HG02884 (cell line): ENCODE data around the gene GSKIP.
A peak's percentile ranks its signal among the peaks of the same experiment; 100 is the strongest.

Experiments used
- ATAC-seq: cut with Tn5 transposase; IDR thresholded peaks from one replicate; pipeline ENCODE4 v1.9.1; 2021; ENCODE audit warnings: mild to moderate bottlenecking, moderate library complexity; ENCODE audit not compliant: unreplicated experiment

The GSKIP gene

DNA sequence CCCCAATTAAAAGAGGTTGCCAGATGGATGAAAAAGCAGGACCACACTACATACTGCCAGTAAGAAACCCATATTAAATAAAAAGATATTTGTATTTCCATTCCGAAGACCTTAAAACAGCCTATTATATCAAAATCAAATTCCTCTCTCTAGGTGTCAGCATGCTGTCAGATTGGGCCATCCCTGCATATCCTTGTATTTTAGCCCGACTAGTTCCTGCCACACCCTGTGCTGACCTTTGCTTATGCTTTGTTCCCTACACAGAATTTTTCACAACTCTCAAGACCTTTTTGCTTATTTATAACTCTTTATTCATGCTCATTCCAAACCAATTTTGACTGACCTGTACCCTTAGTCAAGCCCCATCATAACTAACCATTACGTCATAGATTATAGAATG is 12.8 kb downstream of the GSKIP start:
- no peak for ATAC-seq

DNA sequence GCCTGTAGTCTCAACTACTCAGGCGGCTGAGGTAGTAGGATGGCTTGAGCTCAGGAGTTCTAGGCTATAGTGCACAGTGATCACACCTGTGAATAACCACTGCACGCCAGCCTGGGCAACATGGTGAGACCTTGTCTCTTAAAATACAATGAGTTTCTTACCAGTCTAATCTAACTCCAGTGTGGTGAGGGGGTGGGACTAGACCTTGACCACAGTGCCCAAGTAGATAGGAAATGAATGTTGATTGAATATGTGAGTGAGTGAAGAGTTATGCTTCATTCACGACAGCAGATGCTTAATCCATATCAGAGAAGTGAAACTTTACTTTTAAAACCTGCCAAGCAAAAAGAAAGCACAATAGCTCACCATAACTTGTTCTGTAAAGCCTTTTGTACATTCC is 17.4 kb downstream of the GSKIP start:
- peak; percentile 66 for ATAC-seq

DNA sequence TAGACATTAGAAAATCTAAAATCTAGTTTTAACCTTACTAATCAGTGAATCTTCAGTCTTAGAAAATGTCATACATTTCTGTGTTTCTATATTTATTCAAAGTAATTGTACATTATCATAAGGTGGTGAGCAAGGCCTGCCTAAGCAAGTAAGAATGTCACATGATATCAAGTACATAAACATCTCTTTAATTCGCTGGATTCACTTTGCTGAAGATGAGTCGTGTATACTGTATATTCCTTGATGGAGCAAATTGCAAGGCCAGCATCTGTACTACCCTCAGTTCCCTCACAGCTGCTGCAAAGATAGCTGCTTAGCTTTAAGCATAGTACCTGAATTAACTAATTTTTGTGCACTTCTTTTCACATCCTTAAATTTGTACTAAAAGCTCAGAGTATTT is 20.1 kb downstream of the GSKIP start:
- no peak for ATAC-seq

DNA sequence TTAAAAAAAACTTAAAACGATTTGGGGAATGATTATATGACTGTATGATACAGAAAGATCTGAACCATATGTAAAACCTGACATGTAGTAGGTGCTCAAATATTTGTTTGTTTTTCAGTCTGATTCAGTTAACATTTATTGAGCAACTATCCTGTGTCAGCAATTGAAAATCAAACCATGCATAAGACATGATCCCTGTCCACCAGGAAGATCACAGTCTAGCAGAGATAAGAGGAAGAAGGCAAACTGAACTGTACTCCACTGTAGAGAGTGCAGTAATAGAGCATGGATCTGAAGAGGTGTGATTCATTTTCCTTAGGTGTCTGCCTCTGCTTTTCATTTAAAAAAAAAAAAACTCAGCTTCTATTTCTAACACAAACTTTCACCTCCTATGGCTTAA is 20.7 kb downstream of the GSKIP start:
- ATAC-seq, result no peak

DNA sequence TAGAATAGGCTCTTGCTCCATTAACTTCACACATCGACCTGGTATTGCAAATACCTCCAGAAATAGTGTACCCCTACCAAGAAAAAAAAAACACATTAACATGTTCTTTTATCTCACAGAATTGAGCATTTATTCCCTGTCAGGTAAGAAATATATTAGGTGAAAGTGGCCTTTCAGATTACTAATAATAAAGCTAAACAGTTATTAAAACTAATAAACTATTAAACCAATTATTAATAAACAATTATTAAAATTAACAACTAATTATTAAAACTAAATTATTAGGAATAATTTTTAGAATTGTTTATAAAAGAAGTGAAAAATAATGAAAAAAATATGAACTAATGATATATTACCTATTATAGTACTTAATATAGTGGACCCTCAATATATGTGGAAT is 21.4 kb downstream of the GSKIP start:
- no peak for ATAC-seq

DNA sequence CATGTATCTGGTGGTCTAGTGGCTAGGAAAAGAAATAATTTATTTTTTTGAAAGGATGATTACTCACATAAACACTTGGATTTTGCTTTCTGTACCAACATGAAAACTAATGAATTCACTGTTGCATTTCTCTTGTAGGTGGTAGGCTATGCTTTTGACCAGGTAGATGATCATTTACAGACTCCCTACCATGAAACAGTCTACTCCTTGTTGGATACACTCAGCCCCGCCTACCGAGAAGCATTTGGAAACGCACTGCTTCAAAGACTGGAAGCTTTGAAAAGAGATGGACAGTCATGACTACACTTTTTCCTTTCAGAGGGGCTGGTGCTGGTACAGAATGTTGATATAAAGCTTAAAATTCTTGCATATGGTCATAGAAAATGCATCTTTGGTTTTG is 22.1 kb downstream of the GSKIP start:
- ATAC-seq, result no peak

DNA sequence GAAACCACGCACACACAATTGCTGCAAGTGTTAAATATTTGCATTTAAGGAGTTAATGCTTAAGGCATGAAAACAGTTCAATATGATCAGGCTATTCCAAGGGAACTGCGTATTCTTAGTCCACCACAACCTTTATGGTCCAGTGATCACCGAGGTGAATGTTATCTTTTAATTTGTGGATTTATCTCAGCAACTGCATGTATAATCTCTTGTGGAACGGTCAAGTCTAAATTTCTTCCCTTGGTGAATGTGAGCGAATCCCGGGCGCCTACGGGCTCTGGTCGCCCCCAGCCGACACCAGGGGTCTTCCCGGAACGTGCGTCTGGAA is 27.6 kb downstream of the GSKIP start:
- no peak for ATAC-seq

DNA sequence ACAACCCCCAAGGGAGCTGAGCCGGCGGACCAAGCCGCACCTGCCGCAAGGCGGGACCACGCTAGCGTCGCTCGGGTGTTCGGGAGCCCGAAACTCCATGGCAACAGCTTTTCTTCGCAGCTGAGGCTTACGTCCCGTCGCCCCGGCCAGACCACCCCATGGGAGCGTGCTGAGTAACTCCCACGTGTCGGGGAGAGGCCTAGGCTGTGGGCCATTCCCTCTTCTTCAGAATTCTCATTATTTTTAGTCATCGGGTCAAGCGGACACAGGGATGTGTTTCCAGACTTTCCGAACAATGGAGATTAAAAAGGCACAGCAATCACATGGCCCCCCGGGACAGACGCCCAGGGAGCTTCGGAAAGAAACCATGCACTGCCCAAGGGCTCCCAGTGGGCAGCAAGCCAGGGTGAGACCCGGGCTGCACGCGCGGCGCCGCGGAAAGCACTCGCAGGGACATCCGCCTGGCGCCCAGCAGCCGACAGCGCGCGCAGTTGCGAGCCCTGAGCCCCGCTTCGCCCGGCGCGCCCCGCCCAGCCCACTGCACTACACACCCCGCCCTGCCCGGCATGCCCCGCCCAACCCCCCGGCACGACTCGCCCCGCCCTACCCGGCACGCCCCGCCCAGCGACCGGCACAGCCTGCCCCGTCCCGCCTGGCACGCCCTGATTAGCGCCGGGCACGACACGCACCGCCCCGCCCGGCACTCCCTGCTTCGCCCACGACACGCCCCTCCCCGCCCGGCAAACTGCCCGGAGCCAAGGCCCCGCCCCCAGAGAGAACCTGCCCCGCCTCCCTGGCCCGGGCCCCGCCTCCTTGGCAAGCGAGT is 28.2 kb downstream of the GSKIP start:
- ATAC-seq, result peak; percentile 81

DNA sequence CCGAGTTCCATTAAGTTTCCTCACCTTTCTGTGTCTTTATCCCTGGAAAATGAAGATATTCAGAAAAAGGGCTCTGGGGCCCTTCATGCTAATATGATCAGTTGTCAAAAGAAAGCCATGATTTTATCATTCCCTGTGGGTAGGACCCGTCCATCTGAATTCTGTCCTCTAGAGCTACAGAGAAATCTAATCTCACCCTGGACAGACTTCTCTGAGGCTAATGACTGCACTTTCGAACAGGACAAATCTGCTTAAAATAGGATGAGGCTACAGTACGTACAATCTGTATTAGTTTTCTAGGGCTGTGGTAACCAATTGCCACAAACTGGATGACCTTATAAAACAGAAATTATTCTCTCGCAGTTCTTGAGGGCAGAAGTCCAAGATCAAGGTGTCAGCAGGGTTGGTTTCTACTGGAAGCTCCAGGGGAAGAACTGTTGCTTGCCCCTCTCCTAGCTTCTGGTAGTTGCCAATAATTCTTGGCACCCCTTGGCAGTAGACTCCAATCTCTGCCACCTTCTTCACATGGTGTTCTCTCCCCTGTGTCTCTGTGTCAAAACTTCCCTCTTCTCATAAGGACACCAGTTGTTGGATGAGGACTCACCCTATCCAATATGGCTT is 29.9 kb downstream of the GSKIP start:
- ATAC-seq, result no peak

DNA sequence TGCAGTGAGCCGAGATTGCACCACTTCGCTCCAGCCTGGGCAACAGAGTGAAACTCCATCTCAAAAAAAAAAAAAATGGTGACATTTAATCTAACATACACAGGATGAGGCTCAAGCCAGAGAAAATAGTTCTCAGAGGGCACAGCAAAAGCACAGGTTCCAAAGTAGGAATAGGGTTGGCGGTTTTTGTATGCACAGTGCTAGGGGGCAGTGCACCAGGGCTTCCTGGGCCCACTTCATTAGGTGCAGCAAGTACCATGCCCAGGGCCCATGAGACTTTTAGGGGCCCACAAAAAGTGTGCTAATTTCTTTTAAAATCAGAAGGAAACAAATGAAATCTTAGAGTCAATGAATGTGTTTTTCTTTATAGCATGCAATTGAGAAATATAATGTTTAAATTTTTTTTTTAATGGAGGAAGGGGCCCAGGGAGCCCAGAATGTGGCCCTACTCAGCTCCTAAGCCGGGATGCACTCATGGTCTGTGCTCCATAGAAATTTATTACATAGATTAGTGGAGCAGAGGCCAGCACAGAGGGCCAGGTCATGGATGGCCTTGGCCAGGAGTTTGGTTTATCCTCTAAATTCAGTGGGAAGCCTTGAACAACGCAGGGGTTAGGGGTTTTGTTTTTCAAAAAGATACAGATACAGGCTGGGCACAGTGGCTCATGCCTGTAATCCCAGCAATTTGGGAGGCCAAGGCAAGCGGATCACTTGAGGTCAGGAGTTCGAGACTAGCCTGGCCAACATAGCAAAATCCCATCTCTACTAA is 30.9 kb downstream of the GSKIP start:
- no peak for ATAC-seq

DNA sequence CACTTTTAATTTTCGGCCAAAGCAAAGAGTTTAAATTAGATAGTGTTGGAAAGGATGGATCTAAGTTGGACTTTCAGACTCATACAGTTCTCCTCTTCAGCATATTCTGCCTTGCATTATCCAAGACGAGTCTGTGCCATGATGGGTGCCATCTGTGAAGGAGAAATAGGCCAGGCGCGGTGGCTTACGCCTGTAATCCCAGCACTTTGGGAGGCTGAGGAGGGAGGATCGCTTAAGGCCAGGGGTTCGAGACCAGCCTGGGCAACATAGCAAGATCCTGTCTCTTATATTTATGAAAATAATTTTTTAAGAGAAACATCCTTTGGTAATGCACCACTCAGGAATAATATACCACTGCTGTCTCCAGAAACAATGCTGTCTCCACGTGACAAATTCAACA is 35.1 kb downstream of the GSKIP start:
- ATAC-seq, result no peak

DNA sequence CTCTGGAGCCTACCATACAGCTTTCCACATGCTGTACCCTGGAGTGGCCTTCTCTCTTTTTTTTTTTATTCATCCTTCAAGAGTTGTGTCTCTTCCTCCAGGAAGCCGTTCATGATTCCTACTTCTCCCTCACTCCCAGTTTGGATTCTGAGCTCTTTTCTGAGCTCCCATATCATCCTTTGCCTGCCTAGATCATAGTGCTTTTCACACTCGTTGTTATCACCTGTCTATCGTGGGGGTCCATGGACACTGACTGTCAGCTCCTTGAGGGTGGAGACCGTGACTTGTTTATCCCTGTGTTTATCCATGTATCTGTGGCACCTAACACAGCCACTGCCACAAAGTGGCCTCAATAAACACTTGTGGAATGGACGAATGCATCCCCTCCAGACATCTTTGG is 35.6 kb downstream of the GSKIP start:
- no peak for ATAC-seq

DNA sequence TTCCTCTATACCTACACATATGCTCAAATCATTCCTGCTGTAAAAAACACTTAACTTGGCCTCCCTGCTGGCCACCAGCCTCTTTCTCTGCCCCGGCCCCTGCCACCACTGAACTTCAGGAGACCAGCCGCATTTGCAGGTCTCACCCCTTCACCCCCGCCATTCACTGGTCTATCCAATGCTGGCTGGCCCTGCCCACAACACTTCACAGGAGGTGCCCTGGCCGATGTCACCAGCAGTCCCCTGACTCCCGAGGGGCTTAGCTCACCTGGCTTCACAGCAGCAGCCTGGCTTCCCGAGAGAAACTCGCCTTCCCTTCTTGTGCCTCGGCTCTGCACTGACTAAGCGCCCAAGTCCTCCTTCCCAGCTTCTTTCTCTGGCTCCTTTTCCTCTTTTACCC is 36.1 kb downstream of the GSKIP start:
- no peak for ATAC-seq

DNA sequence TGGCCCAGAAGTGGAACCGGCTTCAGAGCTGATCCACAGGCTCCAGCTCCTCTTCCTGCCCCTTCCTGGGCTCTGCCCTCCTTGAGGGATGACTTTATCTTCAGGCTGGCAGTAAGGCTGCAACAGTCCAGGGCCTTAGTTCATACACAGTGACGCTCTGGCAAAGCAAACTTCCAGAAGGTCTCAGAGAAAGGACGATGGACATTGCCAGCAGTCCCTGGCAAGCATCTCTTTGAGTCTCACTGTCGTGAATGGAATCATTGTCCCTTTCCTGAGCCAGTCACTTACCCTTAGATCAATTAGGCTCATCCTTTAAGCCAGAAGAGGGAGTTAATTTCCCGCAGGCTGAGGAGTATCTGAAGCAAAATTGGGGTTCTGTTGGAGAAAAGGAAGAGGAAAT is 37.2 kb downstream of the GSKIP start:
- ATAC-seq, result no peak

DNA sequence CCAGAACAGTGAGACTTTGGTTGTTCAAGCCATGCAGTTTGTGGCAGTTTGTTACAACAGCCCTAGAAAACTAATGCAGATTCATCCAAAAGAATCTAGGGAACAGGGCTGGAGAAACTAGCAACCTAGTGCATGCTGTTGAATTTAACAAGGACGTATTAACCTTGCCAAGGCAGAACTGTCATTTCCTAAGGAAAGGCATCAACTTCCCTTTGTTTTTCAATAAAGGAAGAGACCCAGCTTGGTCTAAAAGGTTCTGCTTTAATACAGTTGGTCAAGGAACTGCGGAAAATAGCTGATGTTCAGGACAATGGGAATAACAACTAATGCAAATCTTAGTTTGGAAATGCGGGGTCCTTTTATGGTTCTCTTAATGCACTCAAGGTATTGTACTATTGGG is 40.1 kb downstream of the GSKIP start:
- ATAC-seq, result no peak

DNA sequence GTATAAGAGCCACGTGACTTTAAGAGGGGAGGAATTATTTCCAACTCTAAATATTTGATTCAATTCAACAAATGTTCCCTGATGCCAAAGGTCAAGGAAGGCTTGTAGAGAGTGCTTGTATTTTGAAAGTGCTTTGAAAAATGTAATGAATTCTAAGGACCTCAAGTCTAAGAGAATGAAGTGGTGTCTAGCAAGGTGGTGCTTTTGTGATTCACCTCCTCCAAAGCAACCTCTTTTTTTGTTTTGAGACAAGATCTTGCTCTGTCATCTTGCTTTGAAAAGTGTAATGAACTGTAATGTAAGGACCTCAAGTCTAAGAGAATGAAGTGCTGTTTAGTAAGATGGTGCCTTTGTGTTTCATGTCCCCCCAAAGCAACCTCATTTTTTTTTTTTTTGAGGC is 42.4 kb downstream of the GSKIP start:
- ATAC-seq, result no peak

DNA sequence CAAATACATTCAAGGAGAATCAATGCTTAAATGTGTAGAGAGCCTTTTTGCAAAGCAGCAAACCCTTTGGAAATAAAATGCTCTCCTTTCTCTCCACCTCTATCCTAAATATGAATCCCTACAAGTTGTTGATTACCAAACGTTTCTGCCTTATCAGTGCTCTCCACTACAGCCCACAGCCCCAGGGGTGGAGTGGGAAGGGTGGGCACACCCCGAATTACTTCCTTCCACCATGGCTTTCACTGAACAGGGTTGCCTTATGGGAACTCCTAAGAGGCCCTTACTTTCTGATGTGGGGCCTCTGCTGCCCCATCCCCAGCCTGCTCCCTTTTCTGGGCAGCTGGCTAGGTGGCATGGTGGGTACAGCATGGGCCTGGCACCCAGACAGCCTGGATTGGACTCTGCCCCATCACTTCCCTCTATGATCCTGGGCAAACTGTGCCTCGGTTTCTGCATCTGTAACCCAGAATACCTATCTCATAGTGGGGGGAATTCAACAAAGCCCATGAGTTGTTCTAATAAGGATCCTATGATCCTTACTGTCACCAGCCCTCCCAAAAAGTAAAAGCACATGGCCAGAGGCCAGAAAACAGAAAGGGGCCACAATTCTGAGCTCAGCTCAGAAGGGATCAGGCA is 44.7 kb downstream of the GSKIP start:
- ATAC-seq, result no peak

DNA sequence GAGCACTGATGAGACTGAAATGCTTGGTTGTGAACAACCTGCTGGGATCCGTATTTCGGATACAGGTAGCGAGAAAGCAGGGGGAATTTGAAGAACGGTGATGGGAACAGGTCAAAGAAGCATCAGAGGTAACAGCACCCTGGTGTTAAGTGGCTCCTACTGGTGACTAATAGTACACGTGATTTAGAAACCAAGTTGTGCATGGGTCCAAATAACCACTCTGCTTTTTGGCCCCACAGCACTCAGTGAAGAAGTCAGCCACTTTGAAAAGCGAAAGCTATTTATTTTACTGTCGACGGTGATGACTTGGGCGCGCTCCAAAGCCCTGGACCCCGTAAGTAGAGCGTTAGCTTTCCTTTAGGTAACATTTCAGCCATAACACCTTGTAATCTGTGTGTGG is 45.3 kb downstream of the GSKIP start:
- no peak for ATAC-seq

DNA sequence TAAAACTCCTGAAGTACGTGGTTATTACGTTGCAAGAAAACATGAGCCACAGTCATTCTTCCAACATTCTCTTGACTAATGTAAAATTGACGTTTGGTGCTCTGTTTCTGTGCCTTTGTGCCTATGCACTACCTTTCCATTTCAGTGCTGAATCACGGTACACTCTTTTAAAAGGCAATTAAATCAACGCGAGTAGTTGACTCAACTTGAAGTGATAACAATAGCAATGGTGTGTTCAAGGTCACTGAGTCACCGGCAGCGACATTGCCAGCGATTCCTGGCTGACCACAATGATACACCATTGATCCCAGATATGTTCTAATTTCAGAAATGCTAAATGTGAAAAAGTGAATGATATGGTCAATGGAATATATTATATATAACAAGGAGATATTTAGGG is 46.4 kb downstream of the GSKIP start:
- ATAC-seq, result no peak

DNA sequence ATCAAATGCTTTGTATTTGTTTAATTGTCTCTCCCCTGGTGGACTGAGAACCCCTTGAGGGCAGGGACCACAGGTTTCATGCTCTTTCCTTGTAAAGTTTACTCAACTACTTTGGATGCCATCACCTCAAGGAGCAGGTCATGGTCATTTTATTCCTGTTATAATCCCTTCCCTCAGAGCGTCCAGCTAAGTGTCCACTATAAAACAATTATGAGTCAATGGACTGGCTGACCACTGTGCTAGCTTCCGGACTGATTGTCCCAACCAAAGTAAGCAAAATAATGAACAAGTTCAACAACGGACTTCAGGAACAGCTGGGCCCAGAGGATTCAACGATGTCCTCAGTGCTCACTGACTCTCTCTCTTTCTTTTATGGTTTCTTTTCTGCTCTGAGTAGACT is 46.8 kb downstream of the GSKIP start:
- ATAC-seq, result no peak

DNA sequence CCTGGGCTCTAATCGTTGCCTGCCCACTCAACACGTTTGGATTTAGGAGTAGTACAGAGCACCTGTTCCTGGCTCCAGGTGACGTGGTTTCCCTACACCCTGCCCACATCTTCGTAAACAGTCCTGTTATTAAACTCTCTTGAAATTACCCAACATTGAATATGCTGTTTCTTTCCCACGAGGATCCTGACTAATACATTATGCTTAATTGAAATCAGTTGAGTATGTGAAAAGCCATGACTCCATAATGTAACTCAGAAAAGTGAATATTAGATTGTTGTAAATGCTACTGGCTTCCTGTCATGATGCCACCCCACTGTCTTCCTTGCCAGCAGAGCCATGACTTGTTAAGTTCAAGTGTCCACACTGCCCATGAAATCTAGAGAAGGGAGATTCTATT is 50.2 kb downstream of the GSKIP start:
- ATAC-seq, result no peak

DNA sequence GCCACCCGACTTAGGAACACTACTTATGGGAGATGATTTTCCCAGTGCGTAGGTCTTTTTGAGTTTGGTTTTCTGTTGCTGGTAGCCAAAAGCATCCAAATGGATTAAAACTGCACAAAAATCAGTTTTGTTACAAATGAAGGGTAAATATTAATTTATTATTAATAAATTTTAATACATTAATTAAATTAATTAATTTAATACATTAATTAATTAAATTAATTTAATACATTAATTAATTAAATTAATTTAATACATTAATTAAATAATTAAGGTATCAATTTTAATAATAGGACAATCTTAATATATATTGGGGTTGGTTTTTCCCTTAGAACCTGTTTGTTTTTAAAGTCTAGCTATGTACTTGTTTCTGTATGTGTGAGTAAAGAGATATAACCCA is 52.2 kb downstream of the GSKIP start:
- no peak for ATAC-seq
